Right cardiac atrium (tissue), 5 donors: ENCODE measurements around the gene OR1E1. TPM values are rescaled to one million over a fixed set of nuclear protein-coding genes. Genes with fewer than 3 reads are reported as not detected.
"Not testable (repeated sequence)": the region's sequence is repeated elsewhere in the genome, so short reads cannot be mapped to it uniquely, and the experiment has no call there.

Experiments
- ATAC-seq, 2 donors: fragments of 200-7000 bp; cut with Tn5 transposase; one replicate each; pipeline versions ENCODE4 v1.8.0 to v1.9.1; 2020; ENCODE audit warnings: moderate library complexity in 2 of 2, mild to moderate bottlenecking in 1 of 2
- DNase-seq, 3 donors: peaks; one replicate each; pipeline ENCODE4 v3.0.0-alpha.2; 2020
- H3K27ac ChIP-seq: one replicate; pipeline ENCODE4 v1.5.1; 2013; ENCODE audit warnings: mild to moderate bottlenecking, low read length, control low read depth, moderate library complexity
- H3K27me3 ChIP-seq: one replicate; pipeline ENCODE4 v1.6.1; 2013; ENCODE audit not compliant: control insufficient read depth, insufficient read depth
- H3K4me1 ChIP-seq: one replicate; pipeline ENCODE4 v1.6.1; 2013; ENCODE audit warnings: low read length; ENCODE audit not compliant: control insufficient read depth, insufficient read depth
- H3K4me3 ChIP-seq: one replicate; pipeline ENCODE4 v1.5.1; 2013; ENCODE audit warnings: low read length, control low read depth
- H3K9me3 ChIP-seq: one replicate; pipeline ENCODE4 v1.6.1; 2013; ENCODE audit warnings: low read length; ENCODE audit not compliant: control insufficient read depth
- WGBS: extraction: QIAGEN DNeasy Blood & Tissue Kit; methylation state at CpG from one replicate; pipeline ENCODE4 v1.1.7; 2013; 5-methylcytosine and 5-hydroxymethylcytosine counted together
- intact Hi-C, 4 donors: fragments of 100-400 bp; cut with DNase I; formaldehyde crosslinking; loops; one replicate each; pipeline versions ENCODE4 v1.11.0 to v1.14.0; 2022 to 2023
- long read RNA-seq, 4 donors: library from polyadenylated mRNA; unstranded; transcript quantifications; one replicate each; pipeline ENCODE4 v2.0.0, GENCODE V29; 2020 to 2021
- polyA plus RNA-seq: library from polyadenylated mRNA; stranded (reverse); fragments of 200-250 nt; gene quantifications from one replicate; pipeline ENCODE4 v1.2.3, GENCODE V29; 2013
- total RNA-seq, 4 donors: library from RNA; stranded (reverse); fragmentation: NEBNext Ultra II Directional; extraction: Animal tissue kit (Norgen Biotek cat#: 25700); gene quantifications; one replicate each; pipeline ENCODE4 v1.2.1, GENCODE V29; 2021
- donor health status: healthy with polysubstance abuse.
- donor health status: DM: no; HTN: yes; CAD: no.
- donor health status: DM: no; HTN: no; CAD: no.
- donor health status: DM: no; HTN: yes; CAD: no; lungs with severe emphysema.
- donor health status: DM: yes; HTN: yes; CAD: no.

The OR1E1 gene, protein sequence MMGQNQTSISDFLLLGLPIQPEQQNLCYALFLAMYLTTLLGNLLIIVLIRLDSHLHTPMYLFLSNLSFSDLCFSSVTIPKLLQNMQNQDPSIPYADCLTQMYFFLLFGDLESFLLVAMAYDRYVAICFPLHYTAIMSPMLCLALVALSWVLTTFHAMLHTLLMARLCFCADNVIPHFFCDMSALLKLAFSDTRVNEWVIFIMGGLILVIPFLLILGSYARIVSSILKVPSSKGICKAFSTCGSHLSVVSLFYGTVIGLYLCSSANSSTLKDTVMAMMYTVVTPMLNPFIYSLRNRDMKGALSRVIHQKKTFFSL
- total RNA-seq (not detected), polyA plus RNA-seq (not detected)
- long read RNA-seq, donor 1, result 0 reads
- long read RNA-seq, donor 2, result 0 reads
- long read RNA-seq, donor 3, result 0 reads
- long read RNA-seq, donor 4, result 0 reads

DNA sequence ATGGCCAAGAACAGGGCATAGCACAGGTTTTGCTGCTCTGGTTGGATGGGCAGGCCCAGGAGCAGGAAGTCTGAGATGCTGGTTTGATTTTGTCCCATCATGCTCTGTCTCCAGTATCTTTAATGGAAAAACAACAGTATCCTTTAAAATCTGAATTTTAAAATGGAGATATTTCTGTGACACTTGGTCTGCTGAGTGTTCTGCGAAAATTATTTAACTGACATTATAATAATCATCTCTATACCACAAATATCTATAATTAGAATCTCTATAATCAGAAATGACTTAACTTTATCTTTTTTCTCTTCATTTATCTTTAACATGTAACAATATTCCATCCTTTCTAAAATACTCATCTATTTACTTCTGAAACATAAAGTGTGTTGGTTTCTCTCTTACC lies at the start of gene OR1E1:
TSS of gene OR1E1 (minus strand) at position 101 of the 400 bp plus-strand sequence. CDS start at position 101, 0 bp downstream.
- H3K9me3 ChIP-seq, result no peaks in the 10 kb centered on the region
- WGBS, result 90% methylated on average over 1 of the region's 1 CpG
- H3K4me1 ChIP-seq, result no peaks in the 10 kb centered on the region
- intact Hi-C loops, result no loop called here
- no peak within 1 kb of the TSS for H3K27ac ChIP-seq
- no peak within 1 kb of the TSS for H3K4me3 ChIP-seq
- no peaks in the 10 kb centered on the region for H3K27me3 ChIP-seq
- ATAC-seq (no peak), DNase-seq (no peak)

DNA sequence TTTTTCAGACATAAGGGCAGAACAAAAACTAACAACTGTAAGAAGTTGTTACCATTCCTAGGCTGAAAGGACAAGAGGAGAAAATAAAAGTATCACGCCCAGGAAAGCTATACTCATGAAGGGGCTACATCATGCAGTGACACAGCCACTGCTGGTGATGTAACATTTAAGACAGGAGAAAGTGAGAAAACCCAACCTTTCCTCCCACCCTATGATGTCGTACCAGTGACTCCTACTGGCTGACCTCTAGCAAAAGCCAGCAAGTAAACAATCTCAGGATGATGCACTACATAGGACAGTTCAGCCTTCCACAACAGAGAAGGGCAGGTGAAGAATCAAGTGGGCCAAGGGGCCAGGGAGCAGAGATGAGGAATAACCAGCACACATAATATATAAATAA lies 49.4 kb upstream of the OR1E1 start:
- DNase-seq (no peak), ATAC-seq (no peak)
- H3K27ac ChIP-seq, result no peak overlapping the region
- H3K27me3 ChIP-seq, result no peaks in the 10 kb centered on the region
- no peaks in the 10 kb centered on the region for H3K9me3 ChIP-seq
- H3K4me1 ChIP-seq, result no peaks in the 10 kb centered on the region
- intact Hi-C loops, result no loop called here
- 57% methylated on average over 2 of the region's 2 CpGs for WGBS
- H3K4me3 ChIP-seq, result no peak overlapping the region

DNA sequence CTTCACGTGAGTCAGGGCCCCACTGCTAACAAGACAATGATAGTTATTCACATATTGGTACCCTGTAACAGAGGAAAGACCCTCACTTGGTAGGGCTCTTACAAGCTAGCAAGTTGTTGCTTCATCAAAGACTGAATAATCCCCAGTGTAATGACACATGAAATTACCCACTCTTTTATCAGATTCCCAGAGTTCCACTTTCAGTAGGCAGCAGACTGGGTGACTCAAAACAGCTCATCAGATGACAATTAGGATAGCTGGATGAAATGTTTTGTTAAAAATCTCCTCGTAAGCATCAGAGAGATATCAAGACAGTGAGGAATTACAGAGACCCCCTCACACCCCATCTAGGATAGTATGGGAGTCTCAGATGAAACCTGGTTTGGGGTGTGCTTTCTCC lies 42.2 kb upstream of the OR1E1 start:
- WGBS, result 55% methylated on average over 2 of the region's 2 CpGs
- Histone ChIP-seq H3K27me3 (no peaks in the 10 kb centered on the region), H3K9me3 (no peaks in the 10 kb centered on the region), H3K27ac (no peak overlapping the region), H3K4me1 (no peaks in the 10 kb centered on the region), H3K4me3 (no peak overlapping the region)
- ATAC-seq, result no peak
- intact Hi-C loops, result no loop called here
- no peak for DNase-seq

DNA sequence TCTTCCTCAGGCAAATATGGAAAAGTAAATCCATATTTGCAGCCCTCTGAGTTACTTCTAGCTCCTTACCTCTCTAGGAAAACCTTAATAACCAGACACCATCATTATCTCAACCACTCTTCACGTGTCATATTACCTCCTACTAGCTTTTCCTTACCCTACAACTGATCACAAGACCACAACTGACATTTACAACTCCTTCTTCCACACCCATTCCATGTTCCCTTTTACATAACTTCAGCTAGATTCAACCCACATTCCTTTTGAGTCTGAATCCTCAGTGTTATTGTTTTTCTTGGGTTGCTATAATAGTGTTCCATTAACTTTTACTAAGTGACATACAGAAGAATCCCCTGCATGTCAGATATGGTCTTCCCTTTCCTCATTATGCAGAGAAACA lies 40.2 kb upstream of the OR1E1 start:
- Histone ChIP-seq H3K27me3 (no peaks in the 10 kb centered on the region), H3K27ac (no peak overlapping the region), H3K9me3 (no peaks in the 10 kb centered on the region), H3K4me1 (no peaks in the 10 kb centered on the region), H3K4me3 (no peak overlapping the region)
- intact Hi-C loops, result no loop called here
- no peak for ATAC-seq
- DNase-seq, result no peak
- WGBS, result 48% methylated on average over 1 of the region's 1 CpG

DNA sequence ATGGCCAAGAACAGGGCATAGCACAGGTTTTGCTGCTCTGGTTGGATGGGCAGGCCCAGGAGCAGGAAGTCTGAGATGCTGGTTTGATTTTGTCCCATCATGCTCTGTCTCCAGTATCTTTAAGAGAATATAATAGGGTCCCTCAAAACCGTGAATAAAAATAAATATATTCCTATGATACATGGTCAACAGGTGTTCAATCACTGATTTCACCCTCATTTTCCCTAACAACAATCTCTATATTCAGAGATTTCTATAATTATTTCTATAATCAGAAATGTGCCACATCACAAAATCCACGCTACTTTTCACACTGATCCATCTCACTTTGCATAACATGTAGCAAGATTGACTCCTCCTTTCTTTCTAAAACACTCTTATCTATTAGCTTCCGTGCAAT lies 35.5 kb upstream of the OR1E1 start, which contains the start of gene OR1E2:
TSS of gene OR1E2 (minus strand) at position 101 of the 400 bp plus-strand sequence. CDS start at position 101, 0 bp downstream.
- WGBS, result 59% methylated on average over 3 of the region's 3 CpGs
- H3K9me3 ChIP-seq, result no peaks in the 10 kb centered on the region
- no peaks in the 10 kb centered on the region for H3K4me1 ChIP-seq
- H3K27me3 ChIP-seq, result no peaks in the 10 kb centered on the region
- H3K27ac ChIP-seq, result no peak within 1 kb of the TSS
- DNase-seq (no peak), ATAC-seq (no peak)
- intact Hi-C loops, result no loop called here
- no peak within 1 kb of the TSS for H3K4me3 ChIP-seq

DNA sequence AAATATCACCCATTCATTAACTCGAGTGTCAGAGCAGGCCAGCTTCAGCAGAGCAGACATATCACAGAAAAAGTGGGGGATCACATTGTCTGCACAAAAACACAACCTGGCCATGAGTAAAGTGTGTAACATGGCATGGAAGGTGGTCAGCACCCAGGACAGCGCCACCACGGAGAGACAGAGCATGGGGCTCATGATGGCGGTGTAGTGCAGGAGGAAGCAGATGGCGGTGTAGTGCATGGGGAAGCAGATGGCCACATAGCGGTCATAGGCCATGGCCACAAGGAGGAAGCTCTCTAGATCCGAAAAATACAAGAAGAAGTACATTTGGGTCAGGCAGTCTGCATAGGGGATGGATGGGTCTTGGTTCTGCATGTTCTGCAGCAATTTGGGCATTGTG lies 35.0 kb upstream of the OR1E1 start:
- H3K9me3 ChIP-seq, H3K27ac ChIP-seq, intact Hi-C loops, H3K4me1 ChIP-seq, H3K4me3 ChIP-seq, ATAC-seq, H3K27me3 ChIP-seq: not testable (repeated sequence)
- peak in 1 of 3 donors; percentile 44 for DNase-seq
- WGBS, result 27% methylated on average over 7 of the region's 7 CpGs

DNA sequence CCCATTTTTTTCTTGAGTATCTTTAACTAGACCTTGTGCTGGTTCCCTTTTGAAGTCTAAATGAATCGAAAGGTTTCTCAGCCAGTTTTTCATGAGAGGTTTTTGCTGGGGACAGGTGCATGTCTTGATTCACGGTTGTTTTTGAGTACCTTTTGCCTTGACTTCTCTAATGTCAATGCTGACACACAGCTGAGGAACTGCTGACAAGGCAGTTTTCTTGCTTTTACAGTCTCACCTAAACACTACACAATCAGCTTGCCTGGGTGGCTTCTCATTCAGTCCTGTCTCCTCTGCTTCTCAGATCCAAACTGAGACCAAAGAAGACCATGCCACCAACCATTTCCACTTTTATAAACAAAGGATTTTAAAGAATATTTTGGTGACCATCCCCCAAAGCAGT lies 20.0 kb upstream of the OR1E1 start:
- no peaks in the 10 kb centered on the region for H3K4me1 ChIP-seq
- H3K27me3 ChIP-seq, result no peaks in the 10 kb centered on the region
- no peaks in the 10 kb centered on the region for H3K9me3 ChIP-seq
- H3K4me3 ChIP-seq, result no peak overlapping the region
- DNase-seq (no peak), ATAC-seq (no peak)
- WGBS, result 61% methylated on average over 2 of the region's 2 CpGs
- H3K27ac ChIP-seq, result no peak overlapping the region
- intact Hi-C loops, result no loop called here

DNA sequence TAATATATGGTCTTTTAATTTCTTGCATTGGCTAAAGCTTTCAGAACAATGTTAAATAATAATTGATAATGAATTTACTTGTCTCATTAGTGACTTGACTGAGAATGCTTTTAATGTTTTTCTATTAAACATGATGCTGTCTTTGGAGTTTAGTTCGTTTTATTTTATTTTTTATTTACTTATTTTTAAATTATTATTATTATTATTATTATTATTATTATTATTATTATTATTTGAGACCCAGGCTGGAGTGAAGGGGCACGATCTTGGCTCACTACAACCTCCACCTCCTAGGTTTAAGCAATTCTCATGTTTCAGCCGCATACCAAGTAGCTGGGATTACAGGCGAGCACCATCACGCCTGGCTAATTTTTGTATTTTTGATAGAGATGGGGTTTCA lies 17.4 kb upstream of the OR1E1 start:
- no peaks in the 10 kb centered on the region for H3K9me3 ChIP-seq
- ATAC-seq (no peak), DNase-seq (no peak)
- no peaks in the 10 kb centered on the region for H3K4me1 ChIP-seq
- H3K27me3 ChIP-seq, result no peaks in the 10 kb centered on the region
- WGBS, result 77% methylated on average over 5 of the region's 5 CpGs
- no peak overlapping the region for H3K4me3 ChIP-seq
- H3K27ac ChIP-seq, result no peak overlapping the region
- intact Hi-C loops, result no loop called here

DNA sequence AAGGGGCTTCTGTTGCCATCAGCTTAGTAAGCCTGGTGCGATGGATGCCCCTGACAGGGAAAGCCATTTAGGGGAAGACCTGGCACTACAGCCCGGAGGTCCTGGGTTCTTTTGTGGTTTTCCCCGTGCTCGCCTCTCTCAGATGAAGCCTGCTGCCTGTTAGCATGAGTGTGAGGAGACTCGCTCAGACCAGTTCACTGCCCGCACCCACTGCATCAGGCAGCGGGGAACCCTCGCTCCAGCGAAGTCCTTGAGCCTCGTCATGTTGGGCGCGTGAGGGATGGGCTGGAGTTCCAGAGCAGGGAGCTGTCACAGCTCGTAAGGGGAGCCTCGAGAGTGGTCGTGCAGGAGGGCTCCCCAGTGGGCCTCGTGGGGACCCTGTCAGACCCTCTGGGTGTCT lies 14.0 kb upstream of the OR1E1 start:
- intact Hi-C loops, H3K9me3 ChIP-seq, H3K4me3 ChIP-seq, H3K4me1 ChIP-seq, DNase-seq, ATAC-seq, H3K27ac ChIP-seq, H3K27me3 ChIP-seq: not testable (repeated sequence)
- 78% methylated on average over 5 of the region's 16 CpGs for WGBS

DNA sequence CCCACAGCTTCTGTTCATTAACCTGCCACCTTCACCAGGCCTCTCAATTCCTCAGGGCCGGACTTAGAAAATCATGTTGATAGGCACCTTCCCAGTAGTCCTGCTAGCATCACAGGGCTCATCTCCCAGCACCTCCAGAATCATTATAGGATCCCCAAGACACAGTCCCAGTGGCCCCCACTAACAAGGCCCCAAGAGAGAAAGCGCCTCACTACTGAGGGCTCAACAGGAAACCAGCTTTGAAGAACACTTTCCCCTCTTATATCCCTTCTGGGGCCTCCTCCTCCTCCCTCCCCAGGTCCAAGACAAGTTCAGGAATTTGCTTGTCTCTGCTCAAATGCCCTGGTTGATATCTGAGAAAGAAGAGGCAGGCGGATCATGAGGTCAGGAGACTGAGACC lies 12.9 kb upstream of the OR1E1 start, which contains the start of gene OR3A3:
TSS of gene OR3A3 (plus strand) at position 301 of the 400 bp plus-strand sequence.
- H3K9me3 ChIP-seq, result no peaks in the 10 kb centered on the region
- no peaks in the 10 kb centered on the region for H3K4me1 ChIP-seq
- no peak within 1 kb of the TSS for H3K4me3 ChIP-seq
- H3K27ac ChIP-seq, result no peak within 1 kb of the TSS
- H3K27me3 ChIP-seq, result no peaks in the 10 kb centered on the region
- DNase-seq (no peak), ATAC-seq (no peak)
- 75% methylated on average over 3 of the region's 3 CpGs for WGBS
- intact Hi-C loops, result no loop called here

DNA sequence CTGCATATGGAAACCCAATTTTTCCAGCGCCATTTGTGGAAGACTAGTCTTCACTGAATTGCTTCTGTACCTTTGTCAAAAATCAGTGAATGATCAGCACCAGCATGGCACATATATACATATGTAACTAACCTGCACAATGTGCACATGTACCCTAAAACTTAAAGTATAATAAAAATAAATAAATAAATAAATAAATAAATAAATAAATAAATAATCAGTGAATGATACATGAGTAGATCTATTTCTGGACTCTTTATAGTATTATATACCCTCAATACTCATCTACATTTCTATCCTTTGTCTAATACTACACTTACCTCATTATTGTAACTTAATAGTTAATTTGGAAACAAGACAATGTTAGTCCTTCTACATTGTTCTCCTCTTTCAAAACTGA lies 5.6 kb upstream of the OR1E1 start:
- H3K27me3 ChIP-seq, H3K4me1 ChIP-seq, intact Hi-C loops, H3K4me3 ChIP-seq, H3K9me3 ChIP-seq, ATAC-seq, DNase-seq, H3K27ac ChIP-seq: not testable (repeated sequence)
- WGBS, result 70% methylated on average over 1 of the region's 1 CpG
